ENCODE data around the gene THBS2. TPM values are rescaled to one million over a fixed set of nuclear protein-coding genes. Genes with fewer than 3 reads are reported as not detected.

THBS2 gene
- total RNA-seq, 4 donors from 2014 or later: 80.9 to 149 (median 107) TPM

DNA sequence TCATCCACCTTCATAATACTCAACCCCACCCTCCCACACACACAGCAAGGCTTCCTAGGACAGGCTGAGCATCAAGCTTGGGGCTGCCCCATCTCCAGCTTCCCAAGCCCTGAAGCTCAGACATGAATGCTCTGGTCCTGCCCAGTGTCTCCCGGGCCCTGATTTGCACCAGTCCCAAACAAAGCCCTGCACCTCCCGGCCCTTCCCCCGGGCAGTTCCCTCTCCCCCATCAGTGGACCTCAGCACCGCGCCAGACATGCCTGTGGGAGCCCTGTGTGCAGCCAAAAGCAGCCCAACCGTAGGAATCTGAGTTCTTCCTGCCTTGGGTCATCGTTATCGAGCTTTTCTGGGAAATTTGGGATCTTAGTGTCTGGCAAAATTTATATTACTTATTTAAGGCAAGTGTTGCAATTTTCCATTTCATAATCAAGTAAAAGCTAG, 63.5 kb downstream of the THBS2 start:
- TF ChIP-seq EP300 (IDR thresholded peaks at IDR 0.05) (no peak), POLR2AphosphoS5 (IDR thresholded peaks at IDR 0.05) (peak in 1 of 3 donors; percentile 51)
- TF ChIP-seq, protein P1, sequence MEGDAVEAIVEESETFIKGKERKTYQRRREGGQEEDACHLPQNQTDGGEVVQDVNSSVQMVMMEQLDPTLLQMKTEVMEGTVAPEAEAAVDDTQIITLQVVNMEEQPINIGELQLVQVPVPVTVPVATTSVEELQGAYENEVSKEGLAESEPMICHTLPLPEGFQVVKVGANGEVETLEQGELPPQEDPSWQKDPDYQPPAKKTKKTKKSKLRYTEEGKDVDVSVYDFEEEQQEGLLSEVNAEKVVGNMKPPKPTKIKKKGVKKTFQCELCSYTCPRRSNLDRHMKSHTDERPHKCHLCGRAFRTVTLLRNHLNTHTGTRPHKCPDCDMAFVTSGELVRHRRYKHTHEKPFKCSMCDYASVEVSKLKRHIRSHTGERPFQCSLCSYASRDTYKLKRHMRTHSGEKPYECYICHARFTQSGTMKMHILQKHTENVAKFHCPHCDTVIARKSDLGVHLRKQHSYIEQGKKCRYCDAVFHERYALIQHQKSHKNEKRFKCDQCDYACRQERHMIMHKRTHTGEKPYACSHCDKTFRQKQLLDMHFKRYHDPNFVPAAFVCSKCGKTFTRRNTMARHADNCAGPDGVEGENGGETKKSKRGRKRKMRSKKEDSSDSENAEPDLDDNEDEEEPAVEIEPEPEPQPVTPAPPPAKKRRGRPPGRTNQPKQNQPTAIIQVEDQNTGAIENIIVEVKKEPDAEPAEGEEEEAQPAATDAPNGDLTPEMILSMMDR (IDR thresholded peaks at IDR 0.05): no peak
- H3K36me3 ChIP-seq: no peaks in the 10 kb centered on the region
- peak; percentile 86 to 90 for DNase-seq (ENCODE audit: low spot score in 2 of 2)
- H3K27me3 ChIP-seq: no peaks in the 10 kb centered on the region
- 54% methylated on average over 8 of the region's 8 CpGs for WGBS
- H3K9me3 ChIP-seq: no peaks in the 10 kb centered on the region
- H3K4me3 ChIP-seq: no peak overlapping the region
- peak overlapping the region; percentile 53 for H3K27ac ChIP-seq
- H3K4me1 ChIP-seq: peaks cover 6% of the 10 kb centered on the region

DNA sequence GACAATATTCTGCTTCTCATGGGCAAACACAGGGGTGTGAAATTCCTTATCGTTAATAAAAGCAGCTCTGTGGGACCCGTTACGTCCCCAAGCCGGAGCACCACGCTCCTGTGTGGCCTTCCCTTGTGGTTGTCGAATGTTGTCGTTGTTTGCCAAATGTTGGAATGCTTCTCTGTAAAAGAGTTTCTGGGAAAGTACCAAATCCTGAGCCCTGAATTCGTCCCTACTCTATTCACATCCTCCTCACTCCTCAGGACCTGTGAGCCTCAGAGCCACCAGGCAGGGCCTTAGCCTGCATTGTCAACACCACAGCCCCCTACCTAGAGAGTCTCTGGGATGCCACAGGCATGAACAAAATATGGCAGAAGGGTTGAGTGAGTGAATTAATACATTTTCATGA, 64.0 kb downstream of the THBS2 start:
- Histone ChIP-seq H3K9me3 (no peaks in the 10 kb centered on the region), H3K36me3 (no peaks in the 10 kb centered on the region), H3K27ac (peak overlapping the region; percentile 53), H3K4me1 (peaks cover 6% of the 10 kb centered on the region), H3K4me3 (no peak overlapping the region), H3K27me3 (no peaks in the 10 kb centered on the region)
- TF ChIP-seq EP300 (IDR thresholded peaks at IDR 0.05): no peak
- no peak for TF ChIP-seq POLR2A (IDR thresholded peaks at IDR 0.05)
- TF ChIP-seq, protein P1 (IDR thresholded peaks at IDR 0.05): no peak
- no peak for TF ChIP-seq POLR2AphosphoS5 (IDR thresholded peaks at IDR 0.05)
- 46% methylated on average over 8 of the region's 8 CpGs for WGBS
- no peak for DNase-seq (ENCODE audit: low spot score in 2 of 2)

DNA sequence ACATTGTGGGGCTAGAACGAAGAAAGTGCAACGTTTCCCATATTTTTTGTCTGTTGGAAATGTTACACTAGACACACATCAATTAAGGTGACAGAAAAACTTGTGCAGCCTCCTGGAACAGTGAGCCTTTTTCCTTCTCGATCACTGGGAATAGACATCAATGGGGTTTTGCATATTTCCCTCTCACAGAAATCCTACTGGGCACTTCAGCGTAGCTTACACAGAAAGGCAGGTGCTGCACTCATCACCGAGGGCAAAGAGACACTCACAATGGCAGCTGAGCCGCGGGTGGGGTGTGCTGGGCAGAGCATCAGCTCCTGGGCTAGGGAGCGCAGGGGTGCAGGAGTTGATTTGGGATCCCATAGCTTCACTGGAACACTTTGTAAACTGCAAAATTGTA, 64.5 kb downstream of the THBS2 start:
- Histone ChIP-seq H3K4me3 (no peak overlapping the region), H3K36me3 (no peaks in the 10 kb centered on the region), H3K9me3 (no peaks in the 10 kb centered on the region), H3K4me1 (peaks cover 6% of the 10 kb centered on the region), H3K27me3 (no peaks in the 10 kb centered on the region), H3K27ac (no peak overlapping the region)
- no peak for DNase-seq (ENCODE audit: low spot score in 2 of 2)
- WGBS: 74% methylated on average over 8 of the region's 8 CpGs
- TF ChIP-seq POLR2AphosphoS5 (IDR thresholded peaks at IDR 0.05) (no peak), POLR2A (IDR thresholded peaks at IDR 0.05) (no peak)
- TF ChIP-seq, protein P1 (IDR thresholded peaks at IDR 0.05): no peak

DNA sequence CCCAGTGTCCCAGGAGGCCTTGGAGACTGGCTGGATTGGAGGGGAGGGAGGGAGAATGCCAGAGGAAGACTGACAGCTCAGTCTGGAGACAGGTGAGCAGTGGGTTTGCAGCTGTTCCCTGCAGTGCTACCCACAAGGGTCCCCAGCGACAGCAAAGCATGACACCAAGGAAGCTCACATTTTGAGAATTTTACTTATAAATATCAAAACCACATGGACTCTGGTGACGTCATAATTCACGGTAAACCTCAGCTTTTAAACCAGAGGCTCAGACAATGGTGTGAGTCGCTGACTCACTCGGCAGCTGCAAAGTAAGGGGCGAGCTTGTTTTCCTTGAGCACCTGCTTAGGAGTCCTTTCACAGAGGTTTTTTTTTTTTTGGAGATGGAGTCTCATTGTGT, 65.2 kb downstream of the THBS2 start:
- Histone ChIP-seq H3K4me3 (no peak overlapping the region), H3K27ac (no peak overlapping the region), H3K4me1 (peaks cover 6% of the 10 kb centered on the region), H3K36me3 (no peaks in the 10 kb centered on the region), H3K9me3 (no peaks in the 10 kb centered on the region), H3K27me3 (no peaks in the 10 kb centered on the region)
- TF ChIP-seq POLR2A (IDR thresholded peaks at IDR 0.05): no peak
- TF ChIP-seq EP300 (IDR thresholded peaks at IDR 0.05): no peak
- TF ChIP-seq, protein P1 (IDR thresholded peaks at IDR 0.05): no peak
- no peak for TF ChIP-seq POLR2AphosphoS5 (IDR thresholded peaks at IDR 0.05)
- no peak for DNase-seq (ENCODE audit: low spot score in 2 of 2)
- 80% methylated on average over 6 of the region's 6 CpGs for whole genome bisulfite sequencing

DNA sequence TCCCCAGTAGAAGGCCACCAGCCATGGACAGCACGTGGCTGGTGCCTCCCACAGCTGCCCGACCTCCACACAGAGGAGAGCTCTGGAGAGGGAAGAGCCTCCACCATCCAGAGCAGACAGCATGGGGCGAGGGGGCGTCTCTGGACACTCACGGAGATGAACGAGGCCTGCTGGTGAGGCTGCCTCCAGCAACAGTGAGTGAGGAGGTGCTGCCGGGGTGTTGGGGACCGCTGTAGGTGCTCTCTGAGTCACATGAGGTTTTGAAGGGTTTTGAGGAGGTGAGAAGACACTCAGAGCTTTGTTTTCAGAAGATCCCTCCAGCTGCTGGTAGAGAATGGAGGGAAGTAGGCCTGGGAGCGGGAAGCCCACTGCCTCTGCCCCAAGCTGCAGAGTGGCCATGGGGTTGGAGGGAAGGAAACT, 65.6 kb downstream of the THBS2 start:
- Histone ChIP-seq H3K9me3 (no peaks in the 10 kb centered on the region), H3K4me3 (no peak overlapping the region), H3K27me3 (no peaks in the 10 kb centered on the region), H3K4me1 (peaks cover 6% of the 10 kb centered on the region), H3K36me3 (no peaks in the 10 kb centered on the region), H3K27ac (no peak overlapping the region)
- 78% methylated on average over 8 of the region's 9 CpGs for WGBS
- TF ChIP-seq, protein P1 (IDR thresholded peaks at IDR 0.05): no peak
- TF ChIP-seq POLR2A (IDR thresholded peaks at IDR 0.05) (no peak), POLR2AphosphoS5 (IDR thresholded peaks at IDR 0.05) (no peak), EP300 (IDR thresholded peaks at IDR 0.05) (no peak)
- DNase-seq (ENCODE audit: low spot score in 2 of 2): no peak
